GM10266 (cell line): ENCODE results near the gene CD79A.
A peak's percentile ranks its signal among the peaks of the same experiment; 100 is the strongest.

Experiments used
- DNase-seq: peaks from one replicate; pipeline ENCODE4 v3.0.0; 2012; ENCODE audit errors: extremely low spot score
- TF ChIP-seq, protein P1 (sequence below): IDR thresholded peaks from 2 replicates; pipeline ENCODE4 v1.5.1; 2012; ENCODE audit warnings: mild to moderate bottlenecking, low read depth; ENCODE audit not compliant: control insufficient read depth, insufficient read depth; ENCODE audit errors: missing control alignments

The CD79A gene

DNA sequence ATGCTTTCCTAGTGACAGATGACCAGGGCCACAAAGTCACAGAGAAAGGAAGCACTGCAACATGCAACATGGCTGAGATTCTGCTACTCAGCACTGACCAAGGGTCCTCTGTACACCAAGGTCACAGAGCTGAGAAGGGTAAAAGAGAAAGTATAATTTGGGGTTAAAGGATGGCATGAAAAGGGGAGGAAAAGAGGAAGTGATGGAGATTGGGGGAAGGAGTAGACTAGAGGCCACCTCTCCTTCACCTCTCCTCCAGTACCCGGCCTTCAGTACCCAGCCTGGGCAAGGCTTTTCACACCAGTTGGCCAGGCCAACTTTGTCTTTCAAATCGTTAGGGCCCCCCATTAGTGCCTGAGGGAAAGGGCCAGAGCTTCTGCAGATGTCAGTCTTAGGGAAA, 23.3 kb upstream of the CD79A start:
- TF ChIP-seq, protein P1, sequence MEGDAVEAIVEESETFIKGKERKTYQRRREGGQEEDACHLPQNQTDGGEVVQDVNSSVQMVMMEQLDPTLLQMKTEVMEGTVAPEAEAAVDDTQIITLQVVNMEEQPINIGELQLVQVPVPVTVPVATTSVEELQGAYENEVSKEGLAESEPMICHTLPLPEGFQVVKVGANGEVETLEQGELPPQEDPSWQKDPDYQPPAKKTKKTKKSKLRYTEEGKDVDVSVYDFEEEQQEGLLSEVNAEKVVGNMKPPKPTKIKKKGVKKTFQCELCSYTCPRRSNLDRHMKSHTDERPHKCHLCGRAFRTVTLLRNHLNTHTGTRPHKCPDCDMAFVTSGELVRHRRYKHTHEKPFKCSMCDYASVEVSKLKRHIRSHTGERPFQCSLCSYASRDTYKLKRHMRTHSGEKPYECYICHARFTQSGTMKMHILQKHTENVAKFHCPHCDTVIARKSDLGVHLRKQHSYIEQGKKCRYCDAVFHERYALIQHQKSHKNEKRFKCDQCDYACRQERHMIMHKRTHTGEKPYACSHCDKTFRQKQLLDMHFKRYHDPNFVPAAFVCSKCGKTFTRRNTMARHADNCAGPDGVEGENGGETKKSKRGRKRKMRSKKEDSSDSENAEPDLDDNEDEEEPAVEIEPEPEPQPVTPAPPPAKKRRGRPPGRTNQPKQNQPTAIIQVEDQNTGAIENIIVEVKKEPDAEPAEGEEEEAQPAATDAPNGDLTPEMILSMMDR, result no peak

DNA sequence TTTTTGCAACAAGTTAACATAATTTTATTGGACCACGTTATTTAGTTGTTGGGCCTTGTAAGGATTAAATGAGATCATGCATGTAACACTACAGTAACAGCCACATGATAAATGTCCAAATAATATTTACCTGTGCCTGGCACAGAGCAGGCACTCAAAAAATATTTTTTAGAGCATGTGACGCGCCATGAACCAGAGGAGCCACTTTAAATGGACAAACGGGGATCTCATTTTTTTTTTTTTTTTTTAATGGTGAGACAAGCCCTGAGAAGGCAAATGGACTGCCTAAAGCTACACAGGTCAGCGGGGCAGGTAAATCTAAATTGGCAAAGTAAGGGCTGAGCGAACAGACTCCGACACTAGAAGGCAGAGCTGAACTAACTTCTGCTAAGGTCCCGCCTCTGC, 17.9 kb upstream of the CD79A start:
- DNase-seq, result no peak
- TF ChIP-seq, protein P1, result peak; percentile 55

More for the DNA sequence above, 23.3 kb upstream of the CD79A start:
- DNase-seq, result no peak

DNA sequence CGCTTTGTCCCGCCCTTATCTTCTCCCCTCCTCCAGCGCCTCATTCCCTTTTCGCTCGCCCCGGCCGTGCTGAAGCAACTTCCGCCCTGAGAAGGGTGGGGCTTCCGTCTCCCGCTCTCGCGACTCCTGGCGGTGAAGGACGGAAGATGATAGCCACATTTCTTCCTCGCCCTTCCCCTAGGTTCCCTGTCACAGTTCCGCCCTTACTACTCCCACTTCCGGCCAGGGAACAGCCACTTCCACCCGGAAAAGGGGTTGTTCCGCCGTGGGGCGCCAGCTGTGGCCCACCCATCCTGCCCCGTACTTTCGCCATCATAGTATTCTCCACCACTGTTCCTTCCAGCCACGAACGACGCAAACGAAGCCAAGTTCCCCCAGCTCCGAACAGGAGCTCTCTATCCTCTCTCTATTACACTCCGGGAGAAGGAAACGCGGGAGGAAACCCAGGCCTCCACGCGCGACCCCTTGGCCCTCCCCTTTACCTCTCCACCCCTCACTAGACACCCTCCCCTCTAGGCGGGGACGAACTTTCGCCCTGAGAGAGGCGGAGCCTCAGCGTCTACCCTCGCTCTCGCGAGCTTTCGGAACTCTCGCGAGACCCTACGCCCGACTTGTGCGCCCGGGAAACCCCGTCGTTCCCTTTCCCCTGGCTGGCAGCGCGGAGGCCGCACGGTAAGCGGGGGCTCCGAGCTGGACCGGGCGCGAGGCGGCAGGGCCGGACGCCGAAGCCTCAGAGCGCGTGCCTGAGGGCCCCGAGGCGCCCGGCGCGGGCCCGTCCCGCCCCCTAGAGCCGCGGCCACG, 17.3 kb upstream of the CD79A start, which contains the start of gene RPS19:
Gene RPS19, plus strand, starts transcription at position 638 of the 801 bp plus-strand sequence. CDS start 520 bp downstream, outside the sequence.
- TF ChIP-seq, protein P1, result no peak
- peak; percentile 98 for DNase-seq

DNA sequence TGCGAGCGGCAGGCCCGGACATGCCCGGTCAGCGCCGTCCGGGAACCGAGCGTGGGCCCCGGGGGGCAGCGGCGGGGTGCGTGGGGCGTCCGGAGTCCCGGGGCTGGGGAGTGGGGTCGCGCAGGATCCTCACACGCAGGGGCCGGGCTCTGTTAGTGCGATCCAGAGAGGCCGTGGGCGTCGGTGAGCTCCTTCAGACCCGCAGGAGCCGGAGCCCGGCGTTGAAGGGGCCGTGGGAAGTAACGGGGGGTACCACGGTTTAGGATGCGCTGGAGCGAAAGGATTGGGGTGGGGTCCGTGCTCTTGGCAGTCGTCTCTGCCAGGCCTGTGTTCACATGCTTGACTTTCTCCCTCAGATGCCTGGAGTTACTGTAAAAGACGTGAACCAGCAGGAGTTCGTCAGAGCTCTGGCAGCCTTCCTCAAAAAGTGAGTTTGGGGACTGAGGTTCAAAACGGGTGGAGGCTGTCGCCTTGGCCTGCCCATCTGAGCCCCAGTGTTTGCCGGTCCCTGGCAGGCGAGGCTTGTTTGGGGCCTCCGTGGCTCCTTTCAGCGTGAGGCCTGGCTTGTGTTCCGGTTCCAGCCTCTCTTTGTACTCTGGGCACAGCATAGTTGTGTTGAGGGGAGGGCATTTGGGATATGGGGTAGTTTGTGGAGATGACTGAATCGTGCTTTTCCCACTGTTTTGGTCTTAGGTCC, 16.5 kb upstream of the CD79A start:
- DNase-seq, result no peak
- TF ChIP-seq, protein P1, result no peak

DNA sequence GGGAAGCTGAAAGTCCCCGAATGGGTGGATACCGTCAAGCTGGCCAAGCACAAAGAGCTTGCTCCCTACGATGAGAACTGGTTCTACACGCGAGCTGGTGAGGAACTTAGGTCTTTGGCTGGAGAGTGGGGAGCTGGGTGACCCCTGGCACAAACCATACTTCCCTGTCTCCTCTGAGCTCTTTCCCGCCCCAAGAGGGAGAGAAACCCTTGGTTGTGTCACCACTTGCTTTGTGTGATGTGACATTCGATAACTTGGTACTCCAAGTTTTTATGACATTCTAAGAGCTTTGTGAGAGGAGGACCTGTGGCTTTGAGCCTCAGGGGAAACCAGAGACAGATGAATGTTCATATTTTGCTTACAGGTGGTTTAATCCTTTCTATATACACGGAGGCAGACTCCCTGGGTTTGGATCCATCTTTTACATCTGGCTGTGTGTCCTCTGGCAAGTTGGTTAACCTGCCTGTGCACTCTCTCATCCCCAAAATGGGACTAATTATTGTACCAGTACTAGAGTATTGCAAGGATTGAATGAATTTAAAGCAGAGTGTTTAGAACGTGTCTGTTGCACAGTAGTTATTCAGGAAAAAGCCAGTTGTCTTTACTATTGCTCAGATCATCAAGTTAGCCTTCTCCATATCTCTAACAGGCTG, 15.8 kb upstream of the CD79A start:
- TF ChIP-seq, protein P1, result no peak
- DNase-seq, result no peak

DNA sequence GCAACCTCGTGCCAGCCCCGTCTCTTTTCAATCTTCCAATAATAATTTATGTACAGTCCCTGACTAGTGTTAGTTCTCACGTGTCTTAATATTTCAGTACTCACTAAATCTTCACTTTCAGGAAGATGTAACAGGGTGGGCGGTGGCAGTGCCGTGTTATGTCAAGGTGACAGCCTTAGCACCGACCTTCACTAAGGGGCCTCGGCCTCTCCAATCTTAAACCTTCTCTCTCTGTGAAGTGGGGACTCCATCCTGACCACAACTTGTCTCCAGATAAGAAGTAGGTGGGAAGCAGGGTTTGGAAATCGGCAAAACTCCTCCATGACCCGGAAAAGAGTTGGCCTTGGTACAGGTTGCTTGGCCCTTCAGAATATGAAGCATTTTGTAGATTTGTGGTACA, 15.2 kb upstream of the CD79A start:
- TF ChIP-seq, protein P1, result no peak
- DNase-seq, result no peak
